ENCODE measurements around the gene TNFAIP8. TPM values are rescaled to one million over a fixed set of nuclear protein-coding genes. Genes with fewer than 3 reads are reported as not detected.

The TNFAIP8 gene
- total and polyA plus RNA-seq, 9 of the 15 experiments (the other 6 are each of a cell fraction or from before 2014, with no cell fraction given), result 29.9 to 52.2 (median 44.8) TPM

DNA sequence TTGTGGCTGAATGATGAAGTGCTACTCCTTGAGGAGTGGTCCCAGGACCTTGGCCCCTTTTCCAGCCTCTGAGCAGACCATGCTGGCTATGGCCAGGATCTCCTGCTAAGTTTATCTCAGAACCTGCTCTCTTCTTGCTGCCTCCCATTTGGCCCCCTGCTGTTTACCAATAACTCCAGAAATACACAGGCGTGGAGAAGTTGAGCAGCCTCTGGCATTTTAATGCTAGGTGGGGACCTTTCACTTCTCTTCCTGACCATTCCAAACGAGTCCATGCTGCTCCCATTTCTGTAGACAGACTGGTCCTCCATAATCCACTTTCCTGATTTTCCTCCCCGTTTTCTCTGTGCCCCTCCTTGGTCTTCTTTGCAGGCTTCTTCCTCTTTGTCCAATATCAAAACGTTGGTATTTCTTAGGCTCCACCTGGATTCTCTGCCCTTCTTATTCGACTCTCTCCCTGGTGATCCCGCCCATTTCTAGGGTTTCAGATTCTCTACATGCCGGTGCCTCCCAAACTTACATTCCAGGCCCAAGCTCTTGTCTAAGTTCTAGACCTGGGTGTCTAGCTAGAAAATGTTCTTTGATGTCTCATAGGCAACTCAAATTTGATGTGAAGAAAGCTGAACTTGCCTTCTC is 33.4 kb upstream of the TNFAIP8 start (continued):
- TF ChIP-seq, protein P1, sequence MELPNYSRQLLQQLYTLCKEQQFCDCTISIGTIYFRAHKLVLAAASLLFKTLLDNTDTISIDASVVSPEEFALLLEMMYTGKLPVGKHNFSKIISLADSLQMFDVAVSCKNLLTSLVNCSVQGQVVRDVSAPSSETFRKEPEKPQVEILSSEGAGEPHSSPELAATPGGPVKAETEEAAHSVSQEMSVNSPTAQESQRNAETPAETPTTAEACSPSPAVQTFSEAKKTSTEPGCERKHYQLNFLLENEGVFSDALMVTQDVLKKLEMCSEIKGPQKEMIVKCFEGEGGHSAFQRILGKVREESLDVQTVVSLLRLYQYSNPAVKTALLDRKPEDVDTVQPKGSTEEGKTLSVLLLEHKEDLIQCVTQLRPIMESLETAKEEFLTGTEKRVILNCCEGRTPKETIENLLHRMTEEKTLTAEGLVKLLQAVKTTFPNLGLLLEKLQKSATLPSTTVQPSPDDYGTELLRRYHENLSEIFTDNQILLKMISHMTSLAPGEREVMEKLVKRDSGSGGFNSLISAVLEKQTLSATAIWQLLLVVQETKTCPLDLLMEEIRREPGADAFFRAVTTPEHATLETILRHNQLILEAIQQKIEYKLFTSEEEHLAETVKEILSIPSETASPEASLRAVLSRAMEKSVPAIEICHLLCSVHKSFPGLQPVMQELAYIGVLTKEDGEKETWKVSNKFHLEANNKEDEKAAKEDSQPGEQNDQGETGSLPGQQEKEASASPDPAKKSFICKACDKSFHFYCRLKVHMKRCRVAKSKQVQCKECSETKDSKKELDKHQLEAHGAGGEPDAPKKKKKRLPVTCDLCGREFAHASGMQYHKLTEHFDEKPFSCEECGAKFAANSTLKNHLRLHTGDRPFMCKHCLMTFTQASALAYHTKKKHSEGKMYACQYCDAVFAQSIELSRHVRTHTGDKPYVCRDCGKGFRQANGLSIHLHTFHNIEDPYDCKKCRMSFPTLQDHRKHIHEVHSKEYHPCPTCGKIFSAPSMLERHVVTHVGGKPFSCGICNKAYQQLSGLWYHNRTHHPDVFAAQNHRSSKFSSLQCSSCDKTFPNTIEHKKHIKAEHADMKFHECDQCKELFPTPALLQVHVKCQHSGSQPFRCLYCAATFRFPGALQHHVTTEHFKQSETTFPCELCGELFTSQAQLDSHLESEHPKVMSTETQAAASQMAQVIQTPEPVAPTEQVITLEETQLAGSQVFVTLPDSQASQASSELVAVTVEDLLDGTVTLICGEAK (IDR thresholded peaks at IDR 0.05), result no peak
- TF ChIP-seq, protein P1 (CRISPR knock-in tag; IDR thresholded peaks at IDR 0.05), result no peak
- no peak for TF ChIP-seq CXXC5 (CRISPR knock-in tag; IDR thresholded peaks at IDR 0.05)
- 0 out of 2 replicates have a peak, but pooled peaks have one; percentile 4 for TF ChIP-seq NR2C2 (CRISPR knock-in tag; IDR thresholded peaks at IDR 0.05)
- TF ChIP-seq NR2C2 (tag; IDR thresholded peaks at IDR 0.05), result no peak
- peak; percentile 42; the same call in 1 of the 2 replicates for TF ChIP-seq ZNF695 (CRISPR knock-in tag; IDR thresholded peaks at IDR 0.05)
- TF ChIP-seq CBX2 (IDR thresholded peaks at IDR 0.05; ENCODE audit: insufficient read depth, low read length, poor library complexity, severe bottlenecking), result no peak
- TF ChIP-seq ZNF224 (CRISPR knock-in tag; IDR thresholded peaks at IDR 0.05), result no peak
- no peak for TF ChIP-seq GATAD2B (IDR thresholded peaks at IDR 0.05; ENCODE audit: borderline replicate concordance)
- no peak for TF ChIP-seq SIN3A (IDR thresholded peaks at IDR 0.05; ENCODE audit: borderline replicate concordance in 2 of 2, control insufficient read depth in 1 of 2, low read depth in 2 of 2, low read length in 2 of 2)
- no peak for TF ChIP-seq TOE1 (IDR thresholded peaks at IDR 0.05; ENCODE audit: borderline replicate concordance)
- TF ChIP-seq TOE1 (CRISPR knock-in tag; IDR thresholded peaks at IDR 0.05; ENCODE audit: borderline replicate concordance, low read depth), result no peak
- TF ChIP-seq, protein P2, sequence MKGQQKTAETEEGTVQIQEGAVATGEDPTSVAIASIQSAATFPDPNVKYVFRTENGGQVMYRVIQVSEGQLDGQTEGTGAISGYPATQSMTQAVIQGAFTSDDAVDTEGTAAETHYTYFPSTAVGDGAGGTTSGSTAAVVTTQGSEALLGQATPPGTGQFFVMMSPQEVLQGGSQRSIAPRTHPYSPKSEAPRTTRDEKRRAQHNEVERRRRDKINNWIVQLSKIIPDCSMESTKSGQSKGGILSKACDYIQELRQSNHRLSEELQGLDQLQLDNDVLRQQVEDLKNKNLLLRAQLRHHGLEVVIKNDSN (CRISPR knock-in tag; IDR thresholded peaks at IDR 0.05), result no peak
- peak; percentile 53; the same call in 1 of the 2 replicates for TF ChIP-seq ELF4 (CRISPR knock-in tag; IDR thresholded peaks at IDR 0.05)
- TF ChIP-seq KDM1A (IDR thresholded peaks at IDR 0.05), result no peak
- no peak for TF ChIP-seq GTF2A2 (tag; IDR thresholded peaks at IDR 0.05)
